Umbilical cord (tissue), 2 donors: ENCODE measurements around the gene GRAP2. TPM values are rescaled to one million over a fixed set of nuclear protein-coding genes. Genes with fewer than 3 reads are reported as not detected.
"Not testable (repeated sequence)": the region's sequence is repeated elsewhere in the genome, so short reads cannot be mapped to it uniquely, and the experiment has no call there.

ENCODE experiments used
- DNase-seq: peaks from one replicate; pipeline ENCODE4 v3.0.0-alpha.2; 2015; ENCODE audit warnings: low spot score
- total RNA-seq: library from RNA; depleted of rRNA; stranded (reverse); fragments of >200 nt; gene quantifications from one replicate; pipeline ENCODE4 v1.2.3, GENCODE V29; 2014; ENCODE audit warnings: low replicate concordance; ENCODE audit not compliant: insufficient read depth

GRAP2 gene
- total RNA-seq, 1 donor from 2014 or later: 4.3 TPM

DNA sequence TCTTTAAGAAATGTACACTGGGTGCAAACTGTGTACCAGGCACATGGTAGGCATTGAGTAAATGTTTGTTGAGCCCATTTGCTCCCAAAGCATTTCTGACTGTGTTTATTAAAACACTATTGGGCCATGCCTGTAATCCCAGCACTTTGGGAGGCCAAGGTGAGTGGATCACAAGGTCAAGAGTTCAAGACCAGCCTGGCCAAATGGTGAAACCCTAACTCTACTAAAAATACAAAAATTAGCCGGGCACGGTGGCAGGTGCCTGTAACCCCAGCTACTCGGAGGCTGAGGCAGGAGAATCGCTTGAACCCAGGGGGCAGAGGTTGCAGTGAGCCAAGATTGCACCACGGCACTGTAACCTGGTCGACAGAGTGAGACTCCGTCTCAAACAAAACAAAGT is 92.0 kb downstream of the GRAP2 start:
- not testable (repeated sequence) for DNase-seq

GRCh38 chr22:39994041-39994565 is 93.2 kb downstream of the GRAP2 start:
- no peak for DNase-seq

DNA sequence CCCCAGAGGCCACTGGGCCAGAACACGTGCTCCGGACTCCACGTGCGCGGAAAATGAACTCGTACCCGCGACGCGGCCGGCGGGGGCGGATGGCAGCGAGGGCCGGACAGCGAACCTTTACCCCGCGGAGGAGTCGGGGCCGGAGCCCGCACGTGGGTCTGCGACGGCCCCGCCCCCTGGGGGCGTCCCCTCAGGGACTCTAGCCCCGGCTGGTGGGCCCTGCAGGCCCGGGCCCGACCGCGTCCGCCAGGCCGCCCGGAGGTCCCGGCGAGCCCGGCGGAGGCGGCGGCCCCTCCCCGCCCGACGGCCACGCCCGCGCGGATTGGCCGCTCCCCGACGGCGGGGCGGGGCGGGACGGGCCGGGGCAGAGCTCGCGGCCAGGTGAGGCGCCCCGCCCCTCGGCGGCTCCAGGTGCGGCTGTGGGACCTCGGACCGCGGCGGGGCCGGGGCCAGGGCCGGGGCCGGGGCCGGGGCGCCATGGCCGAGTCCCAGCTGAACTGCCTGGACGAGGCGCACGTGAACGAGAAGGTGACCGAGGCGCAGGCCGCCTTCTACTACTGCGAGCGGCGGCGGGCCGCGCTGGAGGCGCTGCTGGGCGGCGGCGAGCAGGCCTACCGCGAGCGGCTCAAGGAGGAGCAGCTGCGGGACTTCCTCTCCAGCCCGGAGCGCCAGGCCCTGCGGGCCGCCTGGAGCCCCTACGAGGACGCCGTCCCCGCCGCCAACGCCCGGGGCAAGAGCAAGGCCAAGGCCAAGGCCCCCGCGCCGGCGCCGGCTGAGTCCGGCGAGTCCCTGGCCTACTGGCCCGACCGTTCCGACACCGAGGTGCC is 93.9 kb downstream of the GRAP2 start, which contains the start of gene FAM83F:
Gene FAM83F, plus strand, starts transcription at position 389 of the 827 bp plus-strand sequence. Its CDS starts 89 bp downstream, at position 478.
- no peak for DNase-seq

- DNase-seq: no peak
These were observed 94.7 kb downstream of the GRAP2 start for GRCh38 chr22:39995393-39996252.

GRCh38 chr22:39996732-39997131 is 95.8 kb downstream of the GRAP2 start:
- no peak for DNase-seq

DNA sequence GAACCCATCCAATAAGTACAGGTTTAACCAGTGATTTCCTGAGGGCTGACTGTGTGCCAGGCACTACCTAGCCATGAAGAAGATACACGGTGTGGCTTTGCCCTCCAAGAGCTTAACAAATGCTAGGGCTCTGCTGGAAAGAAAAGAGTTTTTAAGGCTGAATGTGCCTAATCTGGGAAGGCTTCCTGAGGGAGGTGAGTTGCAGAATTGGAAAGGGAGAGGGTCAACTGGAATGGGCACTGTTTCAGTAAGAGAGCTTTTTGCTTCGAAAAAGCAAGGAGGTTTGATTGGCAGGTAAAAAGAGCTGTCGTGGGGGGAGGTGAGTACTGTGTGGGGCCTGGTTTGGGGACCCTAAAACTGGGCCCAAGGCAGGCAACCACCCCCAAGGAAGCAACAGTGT is 96.5 kb downstream of the GRAP2 start:
- DNase-seq: no peak

GRCh38 chr22:39997939-39998726 is 97.2 kb downstream of the GRAP2 start:
- DNase-seq: peak; percentile 34

- no peak for DNase-seq
These were observed 98.4 kb downstream of the GRAP2 start for GRCh38 chr22:39999144-39999757.

GRCh38 chr22:40000171-40000570 is 99.3 kb downstream of the GRAP2 start:
- no peak for DNase-seq

- DNase-seq: no peak
These were observed 100.2 kb downstream of the GRAP2 start for GRCh38 chr22:40001106-40001505.

DNA sequence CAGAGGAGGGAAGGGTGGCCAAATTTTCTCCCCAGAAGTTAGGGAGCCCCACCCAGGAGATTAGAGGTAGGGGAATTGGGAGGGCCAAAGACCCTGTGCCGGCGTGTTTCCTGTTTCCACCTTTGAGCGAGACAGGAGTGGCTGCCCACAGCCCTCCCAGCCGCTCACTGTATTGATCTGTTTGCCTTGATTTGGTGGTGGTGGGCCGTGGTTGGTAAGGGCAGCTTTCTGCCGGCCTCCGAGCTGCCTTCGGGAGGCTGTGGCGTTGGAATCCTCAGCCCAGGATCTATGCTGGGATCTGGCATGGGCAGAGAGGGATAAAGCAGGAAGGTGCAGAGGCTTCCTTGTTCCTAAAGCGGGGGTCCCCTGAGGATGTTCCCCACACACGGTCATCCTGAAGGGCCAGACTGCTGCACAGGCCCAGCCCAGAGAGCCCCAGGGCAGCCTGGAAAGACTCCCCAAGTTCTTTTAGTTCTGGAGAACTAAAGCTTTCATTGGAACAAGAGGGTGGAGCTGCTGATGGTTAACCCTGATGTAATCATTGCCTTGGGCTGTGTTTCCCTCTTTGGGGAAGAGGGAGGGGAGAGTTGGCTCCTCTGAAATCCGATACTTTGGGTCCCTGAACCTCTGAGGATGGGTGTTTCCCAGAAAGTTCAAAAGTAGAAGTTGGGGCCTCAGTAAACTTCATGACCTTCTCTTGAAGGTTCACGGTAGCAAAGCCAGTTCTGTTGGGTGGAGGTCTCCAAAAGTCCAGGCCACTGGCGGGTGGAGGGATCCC is 101.1 kb downstream of the GRAP2 start:
- peak; percentile 53 for DNase-seq

- no peak for DNase-seq
These were observed 102.2 kb downstream of the GRAP2 start for GRCh38 chr22:40002935-40003715.

DNA sequence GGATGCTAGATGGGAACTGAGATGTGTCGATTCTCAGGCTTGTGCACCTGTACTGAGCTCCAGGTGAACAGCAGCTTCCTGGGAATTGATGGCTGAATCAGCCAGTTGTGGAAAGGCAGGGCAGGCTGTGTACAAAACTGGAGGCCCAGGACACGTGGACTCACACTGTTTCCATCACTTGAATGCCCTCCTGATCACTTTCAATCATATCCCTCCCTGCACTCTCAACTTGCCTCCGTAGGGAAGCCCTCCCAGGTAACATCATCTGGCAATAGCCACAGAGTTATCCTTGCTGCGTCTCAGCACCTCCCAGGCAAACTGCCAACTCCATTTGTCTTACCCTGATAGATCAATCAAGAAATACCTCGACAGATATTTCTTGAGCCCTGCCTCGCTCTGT is 104.0 kb downstream of the GRAP2 start:
- DNase-seq: no peak

- DNase-seq: no peak
These were observed 105.8 kb downstream of the GRAP2 start for GRCh38 chr22:40006641-40007040.

DNA sequence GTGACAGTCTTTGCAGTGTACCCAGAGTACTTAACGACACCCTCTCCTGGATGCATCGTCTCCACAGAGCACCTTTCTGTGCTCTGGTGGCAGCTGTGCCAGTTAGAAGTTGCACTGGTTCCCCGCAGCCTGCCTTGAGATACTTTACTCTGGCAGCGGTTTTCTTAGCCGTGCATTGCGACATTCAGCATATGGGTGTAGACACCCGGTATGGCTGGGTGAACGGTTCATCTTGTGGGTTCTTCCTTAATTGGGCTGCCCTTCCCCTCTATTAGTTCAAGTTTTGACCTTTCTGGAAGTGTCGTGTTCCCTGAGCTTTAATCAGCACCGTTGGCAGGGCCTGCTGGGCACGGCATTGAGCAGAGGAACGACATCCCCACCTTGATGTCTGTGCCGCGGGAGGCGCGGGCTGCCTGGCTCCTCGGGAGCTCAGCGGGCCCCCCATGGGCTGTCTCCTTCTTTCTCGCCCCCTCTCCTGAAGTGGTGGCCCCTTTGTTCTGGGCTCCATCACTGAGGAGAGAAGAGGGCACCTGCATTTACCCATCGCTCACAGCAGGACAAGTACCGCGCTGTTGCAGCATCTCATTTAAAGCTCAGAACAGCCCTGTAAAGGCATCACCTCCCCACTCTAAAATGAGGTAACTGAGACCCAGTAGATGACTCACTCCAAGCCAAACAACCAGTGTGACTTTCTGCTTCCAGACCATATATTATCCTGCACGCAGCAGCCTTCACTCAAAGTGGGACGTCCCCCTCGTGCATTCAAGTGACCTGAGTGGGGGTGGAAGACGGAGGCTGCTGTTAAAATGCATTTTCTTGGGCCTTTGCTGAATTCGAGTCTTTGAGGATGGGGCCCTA is 107.2 kb downstream of the GRAP2 start:
- no peak for DNase-seq

- no peak for DNase-seq
These were observed 107.9 kb downstream of the GRAP2 start for GRCh38 chr22:40008726-40009291.

GRCh38 chr22:40009292-40009774 is 108.4 kb downstream of the GRAP2 start:
- no peak for DNase-seq
